Astrocyte (in vitro differentiated cells and primary cell): ENCODE measurements around the gene EIF4G2. TPM values are rescaled to one million over a fixed set of nuclear protein-coding genes. Genes with fewer than 3 reads are reported as not detected.

ENCODE experiments used
- DNase-seq: peaks from one replicate; pipeline ENCODE4 v3.0.0-alpha.2; 2010; ENCODE audit warnings: low read depth
- FAIRE-seq: peaks from 2 replicates; lab custom pipeline; 2011; peaks lifted over from hg19 to GRCh38; lab: Jason Lieb, UNC
- H2AFZ ChIP-seq: 2 replicates; pipeline ENCODE4 v1.6.0; 2012; ENCODE audit warnings: low read depth, low read length, inconsistent platforms
- H3K27ac ChIP-seq: 2 replicates; pipeline ENCODE4 v1.5.1; 2011; ENCODE audit warnings: low read depth, low read length, inconsistent platforms
- H3K27me3 ChIP-seq: 2 replicates; pipeline ENCODE4 v1.6.0; 2011; ENCODE audit warnings: low read length, inconsistent platforms; ENCODE audit not compliant: insufficient read depth
- H3K36me3 ChIP-seq: 2 replicates; pipeline ENCODE4 v1.5.1; 2011; ENCODE audit warnings: low read length, inconsistent platforms; ENCODE audit not compliant: insufficient read depth
- H3K4me1 ChIP-seq: 2 replicates; pipeline ENCODE4 v1.5.1; 2011; ENCODE audit warnings: low read length, inconsistent platforms; ENCODE audit not compliant: insufficient read depth
- H3K4me2 ChIP-seq: 2 replicates; pipeline ENCODE4 v1.6.0; 2012; ENCODE audit warnings: low read length, inconsistent platforms
- H3K4me3 ChIP-seq: 2 replicates; pipeline ENCODE4 v1.5.1; 2011; ENCODE audit warnings: low read depth, mild to moderate bottlenecking, low read length, inconsistent platforms; ENCODE audit not compliant: insufficient read depth
- H3K79me2 ChIP-seq: 2 replicates; pipeline ENCODE4 v1.6.0; 2012; ENCODE audit warnings: mild to moderate bottlenecking, low read length, inconsistent platforms; ENCODE audit not compliant: insufficient read depth
- H3K9ac ChIP-seq: 2 replicates; pipeline ENCODE4 v1.6.0; 2012; ENCODE audit warnings: mild to moderate bottlenecking, low read length, inconsistent platforms
- H3K9me3 ChIP-seq: 2 replicates; pipeline ENCODE4 v1.5.1; 2012; ENCODE audit warnings: low read depth, mild to moderate bottlenecking, low read length, inconsistent platforms; ENCODE audit not compliant: insufficient read depth
- H4K20me1 ChIP-seq: 2 replicates; pipeline ENCODE4 v1.6.0; 2012; ENCODE audit warnings: low read length, inconsistent platforms; ENCODE audit not compliant: insufficient read depth
- H3K27ac Mint-ChIP-seq: one replicate; pipeline ENCODE4 v1.8.0; 2021; ENCODE audit warnings: mild to moderate bottlenecking, mixed read lengths; ENCODE audit not compliant: unreplicated experiment
- H3K27me3 Mint-ChIP-seq: one replicate; pipeline ENCODE4 v1.8.0; 2021; ENCODE audit warnings: low read depth, mixed read lengths; ENCODE audit not compliant: unreplicated experiment
- H3K36me3 Mint-ChIP-seq: one replicate; pipeline ENCODE4 v1.8.0; 2021; ENCODE audit warnings: low read depth, mixed read lengths; ENCODE audit not compliant: unreplicated experiment
- H3K4me1 Mint-ChIP-seq: one replicate; pipeline ENCODE4 v1.8.0; 2021; ENCODE audit warnings: low read depth, mixed read lengths; ENCODE audit not compliant: unreplicated experiment
- H3K4me3 Mint-ChIP-seq: one replicate; pipeline ENCODE4 v1.8.0; 2021; ENCODE audit warnings: mild to moderate bottlenecking, moderate library complexity, mixed read lengths; ENCODE audit not compliant: unreplicated experiment
- H3K9me3 Mint-ChIP-seq: one replicate; pipeline ENCODE4 v1.8.0; 2021; ENCODE audit warnings: mild to moderate bottlenecking, mixed read lengths; ENCODE audit not compliant: unreplicated experiment
- CTCF ChIP-seq: IDR thresholded peaks from 2 replicates; pipeline ENCODE4 v1.5.1; 2011; ENCODE audit warnings: low read depth, mild to moderate bottlenecking, inconsistent platforms, low read length, moderate library complexity; ENCODE audit not compliant: insufficient read depth
- EZH2 ChIP-seq: IDR thresholded peaks from 2 replicates; pipeline ENCODE4 v1.6.1; 2012; ENCODE audit warnings: mild to moderate bottlenecking, low read length, inconsistent platforms; ENCODE audit not compliant: insufficient read depth
- total RNA-seq: library from RNA; stranded (reverse); gene quantifications from 2 replicates; pipeline ENCODE4 v1.2.1, GENCODE V29; 2021

The EIF4G2 gene
- total RNA-seq, 1 donor from 2014 or later = 1,364 TPM

DNA sequence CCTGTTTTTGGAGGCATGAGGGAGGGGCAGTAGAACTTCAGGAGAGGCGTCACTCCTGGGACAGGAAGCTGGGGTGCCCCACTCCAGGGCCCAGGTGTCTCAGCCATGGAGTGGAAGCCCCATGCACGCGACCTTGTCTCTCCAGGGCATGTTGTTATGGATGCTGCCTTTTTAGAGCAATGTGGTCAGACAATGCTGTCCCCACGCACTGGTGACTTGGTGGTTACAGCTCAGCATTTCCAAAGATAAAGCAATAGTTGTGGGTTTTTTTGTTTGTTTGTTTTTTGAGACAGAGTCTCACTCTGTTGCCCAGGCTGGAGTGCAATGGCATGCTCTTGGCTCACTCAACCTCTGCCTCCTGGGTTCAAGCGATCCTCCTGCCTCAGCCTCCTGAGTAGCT, 22.3 kb downstream of the EIF4G2 start:
- Mint-ChIP-seq H3K9me3 (no peaks in the 10 kb centered on the region), H3K36me3 (peaks cover 2% of the 10 kb centered on the region), H3K4me3 (no peak overlapping the region), H3K27me3 (peaks cover 20% of the 10 kb centered on the region), H3K27ac (no peak overlapping the region), H3K4me1 (no peaks in the 10 kb centered on the region)
- H3K4me1 ChIP-seq = peaks cover 3% of the 10 kb centered on the region
- no peak overlapping the region for H2AFZ ChIP-seq
- H3K27ac ChIP-seq = no peak overlapping the region
- DNase-seq (no peak), FAIRE-seq (no peak)
- H3K4me2 ChIP-seq = no peak overlapping the region
- H3K9ac ChIP-seq = no peak overlapping the region
- H3K27me3 ChIP-seq = no peaks in the 10 kb centered on the region
- H3K36me3 ChIP-seq = no peaks in the 10 kb centered on the region
- TF ChIP-seq CTCF (no peak), EZH2 (no peak)
- H3K9me3 ChIP-seq = no peaks in the 10 kb centered on the region
- no peaks in the 10 kb centered on the region for H3K79me2 ChIP-seq
- no peaks in the 10 kb centered on the region for H4K20me1 ChIP-seq
- no peak overlapping the region for H3K4me3 ChIP-seq

DNA sequence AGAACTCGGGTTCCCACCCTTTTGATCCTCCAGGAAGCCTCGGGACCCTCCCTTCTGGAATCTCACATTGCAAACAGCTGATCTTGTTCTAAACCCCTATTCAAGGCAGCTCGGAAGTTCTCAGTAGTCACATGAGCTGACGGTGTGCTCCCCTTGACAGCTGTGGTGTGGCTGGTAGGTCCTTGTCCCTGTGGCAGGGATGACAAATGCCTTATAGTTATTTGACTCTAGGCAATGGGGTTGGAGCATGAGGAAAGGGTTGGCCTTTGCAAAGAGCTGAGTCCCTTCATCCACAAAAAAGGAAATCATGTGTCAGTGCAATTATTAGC, 23.6 kb downstream of the EIF4G2 start:
- H4K20me1 ChIP-seq = no peaks in the 10 kb centered on the region
- Mint-ChIP-seq H3K9me3 (no peaks in the 10 kb centered on the region), H3K4me3 (no peak overlapping the region), H3K27me3 (peaks cover 10% of the 10 kb centered on the region), H3K36me3 (peaks cover under 1% of the 10 kb centered on the region), H3K27ac (no peak overlapping the region), H3K4me1 (no peaks in the 10 kb centered on the region)
- H3K79me2 ChIP-seq = no peaks in the 10 kb centered on the region
- H3K9ac ChIP-seq = no peak overlapping the region
- no peak for FAIRE-seq
- H3K4me1 ChIP-seq = peaks cover 3% of the 10 kb centered on the region
- no peak overlapping the region for H3K4me3 ChIP-seq
- H3K27me3 ChIP-seq = no peaks in the 10 kb centered on the region
- H2AFZ ChIP-seq = no peak overlapping the region
- no peaks in the 10 kb centered on the region for H3K9me3 ChIP-seq
- peaks cover 5% of the 10 kb centered on the region for H3K36me3 ChIP-seq
- H3K4me2 ChIP-seq = no peak overlapping the region
- TF ChIP-seq EZH2 (no peak), CTCF (no peak)
- no peak overlapping the region for H3K27ac ChIP-seq
- no peak for DNase-seq

GRCh38 chr11:10784232-10785145, 24.2 kb downstream of the EIF4G2 start:
- Histone ChIP-seq H3K27ac (no peak overlapping the region), H3K36me3 (peaks cover 5% of the 10 kb centered on the region), H3K4me2 (peak overlapping the region; percentile 0), H3K4me1 (peaks cover 3% of the 10 kb centered on the region), H4K20me1 (no peaks in the 10 kb centered on the region), H3K27me3 (no peaks in the 10 kb centered on the region), H2AFZ (peak overlapping the region; percentile 19), H3K4me3 (no peak overlapping the region), H3K9ac (no peak overlapping the region), H3K9me3 (no peaks in the 10 kb centered on the region), H3K79me2 (no peaks in the 10 kb centered on the region)
- H3K4me1 Mint-ChIP-seq = no peaks in the 10 kb centered on the region
- no peak overlapping the region for H3K27ac Mint-ChIP-seq
- peaks cover 3% of the 10 kb centered on the region for H3K36me3 Mint-ChIP-seq
- DNase-seq (peak; percentile 61), FAIRE-seq (no peak)
- TF ChIP-seq CTCF (no peak), EZH2 (no peak)
- H3K9me3 Mint-ChIP-seq = no peaks in the 10 kb centered on the region
- peaks cover 10% of the 10 kb centered on the region for H3K27me3 Mint-ChIP-seq
- H3K4me3 Mint-ChIP-seq = no peak overlapping the region
